Stimulated activated CD8-positive, alpha-beta memory T cell treated with anti-CD3 and anti-CD28 coated beads, Interleukin-15, amount 100 ng/mL, for 4 hours (primary cell): ENCODE results near the gene SPG7.

ENCODE experiments used
- DNase-seq, 2 donors: peaks; one replicate each; pipeline ENCODE4 v3.0.0-alpha.2; 2020; ENCODE audit warnings: low read depth in 2 of 2

The SPG7 gene

DNA sequence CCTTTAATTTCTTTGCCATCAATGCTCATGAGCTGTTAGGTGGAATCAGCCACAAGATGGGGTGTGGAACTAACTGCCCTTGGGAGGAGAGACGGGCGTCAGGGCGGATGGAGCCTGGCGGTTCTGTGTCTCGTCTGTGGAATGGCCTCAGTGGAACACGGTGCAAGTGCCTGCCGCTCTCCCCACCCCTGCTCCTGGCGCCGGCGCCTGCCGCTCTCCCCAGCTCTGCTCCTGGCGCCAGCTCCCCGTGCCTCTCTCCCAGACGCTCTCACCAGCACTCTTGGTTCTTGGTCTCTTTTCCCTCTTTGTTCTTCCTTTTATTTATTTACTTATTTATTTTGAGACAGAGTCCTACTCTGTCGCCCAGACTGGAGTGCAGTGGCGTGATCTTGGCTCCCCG is 39.1 kb downstream of the SPG7 start:
- no peak for DNase-seq

DNA sequence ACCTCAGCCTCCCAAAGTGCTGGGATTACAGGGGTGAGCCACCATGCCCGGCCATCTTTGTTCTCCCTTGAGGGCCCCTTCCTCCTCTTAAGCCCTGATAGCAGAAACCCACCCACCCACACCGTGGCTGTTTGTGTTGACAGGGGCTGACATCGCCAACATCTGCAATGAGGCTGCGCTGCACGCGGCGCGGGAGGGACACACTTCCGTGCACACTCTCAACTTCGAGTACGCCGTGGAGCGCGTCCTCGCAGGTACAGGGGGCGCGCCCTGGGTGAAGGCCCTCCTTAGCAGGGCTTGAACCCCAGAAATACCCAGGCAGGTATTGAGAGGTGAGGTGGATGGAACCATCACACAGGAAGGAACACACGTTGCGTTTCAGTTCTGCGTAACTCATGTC is 39.7 kb downstream of the SPG7 start:
- DNase-seq, result no peak

DNA sequence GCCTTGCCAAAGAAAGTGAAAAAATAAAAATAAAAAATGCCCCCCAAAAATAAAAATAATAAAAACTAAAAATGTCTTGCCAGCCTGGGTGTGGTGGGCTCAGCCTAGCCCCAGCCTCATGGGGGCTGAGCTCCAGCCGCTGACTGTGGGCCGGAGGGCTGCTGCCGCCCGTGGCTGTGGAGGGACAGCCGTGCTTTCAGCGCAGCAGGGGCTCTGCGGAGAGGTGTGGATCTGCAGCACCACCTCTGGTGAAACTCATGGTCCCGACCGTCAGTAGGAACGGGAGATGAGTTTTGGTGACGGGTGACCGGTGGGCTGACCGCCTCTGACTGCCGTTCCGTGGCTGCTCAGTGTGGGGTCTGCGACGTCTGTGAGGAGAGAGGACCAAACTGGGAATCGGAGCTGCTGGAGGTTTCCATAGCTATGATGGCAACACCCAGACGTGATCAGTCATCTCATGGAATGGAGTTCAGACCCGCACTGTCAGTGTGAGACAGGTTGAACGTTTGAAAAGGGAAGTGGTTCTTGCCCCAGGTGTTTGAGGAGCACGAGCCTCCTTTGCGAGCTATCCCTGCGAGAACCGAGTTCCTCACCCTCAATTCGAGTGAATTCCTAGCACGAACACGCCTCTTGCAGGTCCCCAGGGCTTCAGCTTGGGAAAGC is 40.3 kb downstream of the SPG7 start:
- no peak for DNase-seq

DNA sequence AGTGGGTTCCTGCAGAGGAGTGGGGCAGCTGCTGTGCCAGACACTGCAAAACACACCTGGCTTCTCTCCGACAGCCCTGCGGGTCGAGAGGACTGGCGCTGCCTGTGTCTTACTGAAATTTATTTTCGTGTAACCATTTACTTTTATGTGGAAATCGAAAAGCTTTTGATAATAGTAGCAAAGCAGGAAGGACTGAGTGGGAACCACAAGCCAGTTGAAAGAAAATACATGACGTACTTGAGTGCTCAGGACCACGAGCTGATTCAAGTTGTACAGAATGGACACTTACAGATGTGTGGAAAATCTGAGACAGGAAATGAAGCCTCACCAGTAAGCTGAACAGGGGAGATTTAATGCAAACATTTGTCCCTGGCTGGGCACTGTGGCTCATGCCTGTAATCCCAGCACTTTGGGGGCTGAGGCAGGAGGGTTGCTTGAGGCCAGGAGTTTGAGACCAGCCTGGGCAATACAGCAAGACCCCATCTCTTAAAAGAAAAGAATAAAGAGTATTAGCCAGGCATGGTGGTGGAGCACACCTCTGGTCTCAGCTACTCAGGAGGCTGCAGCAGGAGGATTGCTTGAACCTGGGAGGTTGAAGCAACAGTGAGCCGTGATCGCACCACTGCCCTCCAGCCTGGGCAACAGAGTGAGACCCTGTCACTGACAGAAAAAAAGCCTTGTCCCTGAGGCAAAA is 41.0 kb downstream of the SPG7 start:
- no peak for DNase-seq

DNA sequence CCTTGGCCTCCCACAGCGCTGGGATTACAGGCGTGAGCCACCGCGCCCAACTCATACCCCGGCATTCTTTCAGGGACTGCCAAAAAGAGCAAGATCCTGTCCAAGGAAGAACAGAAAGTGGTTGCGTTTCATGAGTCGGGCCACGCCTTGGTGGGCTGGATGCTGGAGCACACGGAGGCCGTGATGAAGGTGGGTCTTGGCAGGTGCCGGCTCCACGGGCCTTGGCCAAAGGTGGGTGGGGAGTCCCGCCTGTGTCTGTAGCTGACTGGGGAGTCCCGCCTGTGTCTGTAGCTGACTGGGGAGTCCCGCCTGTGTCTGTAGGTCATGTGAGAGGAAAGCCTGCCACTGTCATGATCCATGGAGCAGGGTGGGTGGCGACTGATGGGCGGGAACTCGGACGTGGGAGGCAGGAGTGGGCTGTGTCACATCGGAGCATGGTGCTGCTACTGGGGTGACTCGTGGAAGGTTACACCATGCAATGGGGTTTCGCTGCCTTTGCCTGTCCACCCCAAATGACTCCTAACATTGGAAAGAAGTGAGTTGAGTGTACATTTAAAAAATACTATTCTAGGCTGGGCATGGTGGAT is 42.3 kb downstream of the SPG7 start:
- no peak for DNase-seq

DNA sequence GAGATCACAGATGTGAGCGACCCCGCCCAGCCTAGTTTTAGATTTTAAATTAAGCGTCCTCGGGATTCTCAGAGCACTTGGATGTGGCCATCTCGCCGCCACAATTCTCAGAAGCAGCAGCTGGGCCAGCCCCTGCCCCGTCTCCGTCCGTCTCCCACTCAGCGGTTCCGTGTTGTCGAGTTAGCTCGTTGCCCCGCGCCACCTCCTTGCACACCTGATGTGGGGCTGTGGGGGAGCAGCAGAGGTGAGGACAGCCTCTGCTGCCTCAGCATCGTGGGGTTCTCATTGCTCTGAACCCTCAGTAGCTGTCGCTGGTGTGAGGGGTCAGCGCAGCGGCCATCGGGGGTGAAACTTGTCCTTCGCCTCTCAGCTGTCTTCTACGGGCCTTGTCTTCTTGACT is 44.1 kb downstream of the SPG7 start:
- no peak for DNase-seq

DNA sequence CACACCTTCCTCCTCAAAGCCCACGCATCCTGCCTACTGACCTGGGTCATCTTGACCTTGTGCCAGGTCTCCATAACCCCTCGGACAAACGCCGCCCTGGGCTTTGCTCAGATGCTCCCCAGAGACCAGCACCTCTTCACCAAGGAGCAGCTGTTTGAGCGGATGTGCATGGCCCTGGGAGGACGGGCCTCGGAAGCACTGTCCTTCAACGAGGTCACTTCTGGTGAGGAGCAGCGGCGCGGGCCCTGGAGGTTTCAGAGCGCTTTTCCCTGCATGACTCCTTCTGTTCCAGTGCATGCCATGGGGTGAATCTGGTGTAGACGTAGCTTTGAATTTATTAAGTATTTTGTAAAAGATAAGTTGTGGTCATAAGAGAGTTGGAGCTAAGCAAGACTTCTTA is 44.7 kb downstream of the SPG7 start:
- DNase-seq, result no peak

DNA sequence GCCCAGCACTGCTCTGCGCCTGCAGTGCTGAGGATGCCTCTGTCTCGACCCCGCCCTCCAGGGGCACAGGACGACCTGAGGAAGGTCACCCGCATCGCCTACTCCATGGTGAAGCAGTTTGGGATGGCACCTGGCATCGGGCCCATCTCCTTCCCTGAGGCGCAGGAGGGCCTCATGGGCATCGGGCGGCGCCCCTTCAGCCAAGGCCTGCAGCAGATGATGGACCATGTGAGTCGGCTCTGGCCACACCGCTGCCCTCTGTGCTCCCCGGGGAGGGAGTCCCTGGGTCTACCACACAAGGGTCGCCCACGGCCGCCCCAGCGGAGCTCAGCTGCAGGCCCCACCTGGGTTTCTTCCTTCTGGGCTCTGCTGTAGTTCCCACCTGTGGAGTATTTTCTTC is 45.5 kb downstream of the SPG7 start:
- DNase-seq, result no peak

DNA sequence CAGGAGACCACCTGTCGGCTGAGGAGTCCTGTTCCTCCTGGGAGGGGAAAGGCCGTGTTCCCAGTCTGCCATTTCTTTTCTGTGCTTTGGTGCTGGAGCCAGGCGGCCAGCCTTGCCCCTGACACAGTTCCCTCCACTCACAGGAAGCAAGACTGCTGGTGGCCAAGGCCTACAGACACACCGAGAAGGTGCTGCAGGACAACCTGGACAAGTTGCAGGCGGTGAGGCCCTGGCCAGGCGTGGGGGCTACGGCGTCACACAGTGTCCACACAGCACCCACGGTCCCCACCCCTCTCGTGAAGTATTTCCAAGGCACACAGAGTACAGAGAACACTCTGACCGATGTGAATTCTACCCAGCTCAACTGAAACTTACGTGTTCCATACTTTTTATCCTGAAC is 46.1 kb downstream of the SPG7 start:
- DNase-seq, result no peak

DNA sequence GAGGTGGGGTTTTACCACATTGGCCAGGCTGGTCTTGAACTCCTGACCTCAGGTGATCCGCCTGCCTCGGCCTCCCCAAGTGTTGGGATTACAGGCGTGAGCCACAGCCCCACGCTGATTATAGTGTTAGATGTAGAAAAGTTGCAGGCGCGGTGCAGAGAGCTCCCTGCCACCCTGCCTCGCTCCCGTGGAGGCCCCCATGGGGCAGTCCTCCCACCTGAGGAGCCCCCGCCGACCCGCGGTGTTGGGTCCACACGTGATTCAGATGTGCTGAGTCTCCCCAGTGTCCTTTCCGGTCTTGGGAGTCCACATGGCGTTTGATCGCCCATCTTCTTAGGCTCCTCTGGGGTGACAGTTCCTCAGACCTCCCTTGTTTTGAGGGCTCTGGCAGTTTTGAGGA is 47.1 kb downstream of the SPG7 start:
- no peak for DNase-seq

DNA sequence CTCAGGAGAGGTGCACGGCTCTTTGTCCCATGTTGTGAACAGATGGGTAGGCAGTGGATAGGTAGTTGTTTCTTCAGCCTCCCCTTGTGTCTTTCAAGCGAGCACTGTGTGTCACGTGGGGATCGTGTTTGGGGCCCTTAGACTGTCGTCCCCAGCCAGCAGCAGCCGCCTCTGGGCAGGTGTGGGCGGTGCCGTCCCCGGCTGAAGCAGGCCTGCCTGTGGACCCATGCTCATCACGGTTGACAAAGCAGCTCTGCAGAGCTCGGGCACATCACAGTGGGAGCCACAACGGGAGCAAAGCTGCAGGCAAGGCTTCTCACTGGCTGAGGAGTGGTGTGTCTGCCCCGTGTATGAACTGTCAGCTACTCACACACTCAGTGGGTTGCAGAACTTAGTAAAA is 47.6 kb downstream of the SPG7 start:
- no peak for DNase-seq

DNA sequence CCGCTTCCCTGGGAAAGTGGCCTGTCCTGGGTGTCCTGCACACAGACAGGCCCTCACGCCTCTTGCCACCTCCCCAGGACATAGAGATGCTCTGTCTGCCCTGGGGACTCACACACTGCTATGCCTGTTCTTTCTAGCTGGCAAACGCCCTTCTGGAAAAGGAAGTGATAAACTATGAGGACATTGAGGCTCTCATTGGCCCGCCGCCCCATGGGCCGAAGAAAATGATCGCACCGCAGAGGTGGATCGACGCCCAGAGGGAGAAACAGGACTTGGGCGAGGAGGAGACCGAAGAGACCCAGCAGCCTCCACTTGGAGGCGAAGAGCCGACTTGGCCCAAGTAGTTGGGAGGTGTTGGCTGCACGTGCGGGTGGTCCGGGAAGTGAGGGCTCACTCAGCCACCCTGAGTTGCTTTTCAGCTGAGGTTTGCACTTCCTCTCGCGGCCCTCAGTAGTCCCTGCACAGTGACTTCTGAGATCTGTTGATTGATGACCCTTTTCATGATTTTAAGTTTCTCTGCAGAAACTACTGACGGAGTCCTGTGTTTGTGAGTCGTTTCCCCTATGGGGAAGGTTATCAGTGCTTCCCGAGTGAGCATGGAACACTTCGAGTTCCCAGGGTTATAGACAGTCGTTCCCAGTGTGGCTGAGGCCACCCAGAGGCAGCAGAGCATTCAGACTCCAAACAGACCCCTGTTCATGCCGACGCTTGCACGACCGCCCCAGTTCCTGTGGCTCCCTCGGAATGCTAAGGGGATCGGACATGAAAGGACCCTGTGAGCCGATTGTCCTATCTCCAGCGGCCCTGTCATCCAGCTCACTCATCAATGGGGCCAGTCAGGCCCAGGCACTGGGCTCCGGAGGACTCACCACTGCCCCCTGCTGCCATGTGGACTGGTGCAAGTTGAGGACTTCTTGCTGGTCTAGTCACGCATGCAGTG is 48.8 kb downstream of the SPG7 start:
- peak; percentile 52 to 59 for DNase-seq

DNA sequence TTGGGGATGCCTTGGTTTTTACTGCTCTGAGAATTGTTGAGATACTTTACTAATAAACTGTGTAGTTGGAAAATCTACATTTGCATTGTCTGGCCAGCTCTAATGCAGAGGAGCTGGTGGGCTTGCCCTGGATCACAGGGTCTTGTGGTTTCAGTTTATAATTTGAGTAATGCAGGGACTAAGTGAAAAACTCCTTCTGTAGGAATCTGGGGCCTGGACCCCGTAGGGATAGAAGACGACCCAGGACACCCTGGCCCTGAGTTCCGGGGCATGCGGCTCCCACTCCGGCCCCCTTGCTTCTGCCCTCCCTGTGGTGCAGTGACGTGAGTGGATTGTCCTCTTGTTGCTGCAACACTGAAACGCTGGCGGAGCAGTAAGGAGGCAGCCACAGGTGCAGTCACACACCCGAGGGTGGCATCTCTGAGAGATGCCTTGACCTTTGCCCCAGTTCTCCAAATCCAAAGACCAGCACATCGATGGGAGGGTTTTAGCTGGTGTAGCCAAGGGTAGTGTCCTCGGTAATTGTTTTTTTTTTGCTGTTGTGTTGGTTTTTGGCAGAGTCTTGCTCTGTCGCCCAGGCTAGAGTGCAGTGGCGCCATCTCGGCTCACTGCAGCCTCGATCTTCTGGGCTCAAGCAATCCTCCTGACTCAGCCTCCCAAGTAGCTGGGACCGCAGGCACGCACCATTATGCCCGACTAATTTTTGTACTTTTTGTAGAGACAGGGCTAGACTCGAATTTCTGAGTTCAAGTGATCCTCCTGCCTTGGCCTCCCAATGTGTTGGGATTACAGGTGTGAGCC is 49.7 kb downstream of the SPG7 start:
- no peak for DNase-seq

DNA sequence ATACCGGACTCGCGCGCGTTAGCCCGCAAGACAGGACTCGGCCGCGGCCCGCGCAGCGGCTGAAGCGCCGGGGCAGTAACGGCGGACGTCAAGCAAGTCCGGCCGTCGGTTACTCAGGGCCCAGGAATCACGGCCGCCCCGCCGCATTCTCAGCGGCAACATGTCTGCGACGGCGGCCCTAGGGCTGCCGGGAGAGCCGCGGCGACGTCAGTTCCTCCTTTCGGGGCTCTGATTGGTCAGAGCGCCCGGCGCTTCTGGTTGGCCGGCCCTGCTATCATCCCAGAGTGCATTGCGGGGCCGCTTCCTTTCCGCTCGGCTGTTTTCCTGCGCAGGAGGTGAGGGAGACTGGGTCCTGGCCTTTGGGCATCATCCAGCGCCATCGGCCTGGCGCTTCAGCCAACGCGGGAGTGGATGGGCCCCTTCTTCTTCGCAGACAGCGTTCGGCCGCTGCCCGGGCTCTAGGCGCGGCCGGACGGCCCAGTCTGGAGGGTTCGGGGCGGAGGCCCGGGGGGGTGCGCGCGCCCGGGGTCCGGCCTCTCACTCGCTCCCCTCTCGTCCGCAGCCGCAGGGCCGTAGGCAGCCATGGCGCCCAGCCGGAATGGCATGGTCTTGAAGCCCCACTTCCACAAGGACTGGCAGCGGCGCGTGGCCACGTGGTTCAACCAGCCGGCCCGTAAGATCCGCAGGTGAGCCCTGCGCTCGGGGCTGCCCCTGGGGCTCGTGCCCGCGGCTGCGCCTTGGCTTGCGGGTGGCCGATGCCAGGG is 52.4 kb downstream of the SPG7 start, which contains the start of gene RPL13:
TSS of gene RPL13 (plus strand) at position 305 of the 764 bp plus-strand sequence. CDS start at position 583, 278 bp downstream.
- DNase-seq, result peak; percentile 84 to 89

DNA sequence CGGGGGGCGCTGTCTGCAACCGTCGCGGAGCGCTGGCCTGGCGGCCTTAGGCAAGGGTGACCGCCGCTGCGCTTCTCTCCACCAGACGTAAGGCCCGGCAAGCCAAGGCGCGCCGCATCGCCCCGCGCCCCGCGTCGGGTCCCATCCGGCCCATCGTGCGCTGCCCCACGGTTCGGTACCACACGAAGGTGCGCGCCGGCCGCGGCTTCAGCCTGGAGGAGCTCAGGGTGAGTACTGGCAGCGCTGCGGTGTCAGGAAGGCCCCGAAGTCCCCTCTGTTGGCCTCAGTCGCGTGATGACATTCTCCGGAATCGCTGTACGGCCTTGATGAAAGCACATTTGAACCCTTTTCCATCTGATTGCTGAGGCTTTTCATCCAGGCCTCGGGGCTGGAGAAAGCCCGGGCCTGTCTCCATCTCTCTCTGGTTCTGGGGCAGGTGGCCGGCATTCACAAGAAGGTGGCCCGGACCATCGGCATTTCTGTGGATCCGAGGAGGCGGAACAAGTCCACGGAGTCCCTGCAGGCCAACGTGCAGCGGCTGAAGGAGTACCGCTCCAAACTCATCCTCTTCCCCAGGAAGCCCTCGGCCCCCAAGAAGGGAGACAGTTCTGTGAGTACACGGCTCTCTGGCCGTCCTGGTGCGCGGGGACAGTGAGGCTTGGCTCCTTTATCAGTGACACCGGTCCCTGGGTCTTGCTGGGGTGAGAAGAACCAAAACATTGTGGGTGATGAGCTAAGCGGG is 53.1 kb downstream of the SPG7 start:
- DNase-seq, result no peak

DNA sequence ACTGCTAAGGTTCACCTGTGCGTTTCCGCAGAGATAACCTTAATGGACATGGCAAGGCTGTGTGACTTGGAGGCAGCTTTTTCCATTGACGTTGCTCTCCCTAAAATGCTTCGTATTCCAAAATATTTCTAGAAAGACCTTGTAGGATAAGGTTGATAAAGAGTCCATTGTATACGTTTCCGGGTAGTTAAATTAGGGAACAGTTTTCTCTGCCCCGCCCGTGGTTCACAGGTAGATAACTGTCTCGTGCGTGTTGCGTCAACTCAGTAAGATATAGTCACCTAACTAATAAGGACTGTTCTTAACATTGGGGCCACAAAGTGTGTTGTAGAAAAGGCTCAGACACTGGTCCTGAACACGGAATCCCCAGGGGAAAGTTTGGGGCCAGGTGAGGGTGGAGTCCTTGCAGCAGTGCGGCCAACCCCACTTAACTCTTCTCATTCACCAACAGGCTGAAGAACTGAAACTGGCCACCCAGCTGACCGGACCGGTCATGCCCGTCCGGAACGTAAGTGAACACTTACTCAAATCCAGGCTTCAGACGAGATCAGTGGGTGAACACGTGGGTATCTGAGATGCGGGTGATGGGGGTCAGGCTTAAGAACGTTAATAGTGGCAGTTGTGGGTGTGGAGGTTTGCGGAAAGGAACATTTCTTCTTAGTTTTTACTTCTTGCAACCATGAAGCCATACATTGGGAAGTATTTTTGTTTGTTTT is 53.8 kb downstream of the SPG7 start:
- DNase-seq, result no peak

DNA sequence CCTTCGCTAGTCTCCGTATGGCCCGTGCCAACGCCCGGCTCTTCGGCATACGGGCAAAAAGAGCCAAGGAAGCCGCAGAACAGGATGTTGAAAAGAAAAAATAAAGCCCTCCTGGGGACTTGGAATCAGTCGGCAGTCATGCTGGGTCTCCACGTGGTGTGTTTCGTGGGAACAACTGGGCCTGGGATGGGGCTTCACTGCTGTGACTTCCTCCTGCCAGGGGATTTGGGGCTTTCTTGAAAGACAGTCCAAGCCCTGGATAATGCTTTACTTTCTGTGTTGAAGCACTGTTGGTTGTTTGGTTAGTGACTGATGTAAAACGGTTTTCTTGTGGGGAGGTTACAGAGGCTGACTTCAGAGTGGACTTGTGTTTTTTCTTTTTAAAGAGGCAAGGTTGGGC is 54.7 kb downstream of the SPG7 start:
- DNase-seq, result no peak

DNA sequence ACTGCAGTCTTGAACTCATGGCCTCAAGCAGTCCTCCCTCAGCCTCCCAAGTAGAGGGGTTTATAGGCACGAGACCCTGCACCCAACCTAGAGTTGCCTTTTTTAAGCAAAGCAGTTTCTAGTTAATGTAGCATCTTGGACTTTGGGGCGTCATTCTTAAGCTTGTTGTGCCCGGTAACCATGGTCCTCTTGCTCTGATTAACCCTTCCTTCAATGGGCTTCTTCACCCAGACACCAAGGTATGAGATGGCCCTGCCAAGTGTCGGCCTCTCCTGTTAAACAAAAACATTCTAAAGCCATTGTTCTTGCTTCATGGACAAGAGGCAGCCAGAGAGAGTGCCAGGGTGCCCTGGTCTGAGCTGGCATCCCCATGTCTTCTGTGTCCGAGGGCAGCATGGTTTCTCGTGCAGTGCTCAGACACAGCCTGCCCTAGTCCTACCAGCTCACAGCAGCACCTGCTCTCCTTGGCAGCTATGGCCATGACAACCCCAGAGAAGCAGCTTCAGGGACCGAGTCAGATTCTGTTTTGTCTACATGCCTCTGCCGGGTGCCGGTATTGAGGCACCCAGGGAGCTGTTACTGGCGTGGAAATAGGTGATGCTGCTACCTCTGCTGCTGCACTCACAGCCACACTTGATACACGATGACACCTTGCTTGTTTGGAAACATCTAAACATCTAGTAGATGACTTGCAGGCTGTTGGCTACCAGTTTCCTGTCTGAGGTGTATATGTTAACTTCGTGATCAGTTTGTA is 55.6 kb downstream of the SPG7 start:
- DNase-seq, result no peak
